HG03280 (cell line): ENCODE measurements around the gene C1QL1.

Experiments
- ATAC-seq: cut with Tn5 transposase; IDR thresholded peaks from one replicate; pipeline ENCODE4 v1.9.1; 2021; ENCODE audit warnings: mild to moderate bottlenecking, moderate library complexity; ENCODE audit not compliant: unreplicated experiment

C1QL1 gene

DNA sequence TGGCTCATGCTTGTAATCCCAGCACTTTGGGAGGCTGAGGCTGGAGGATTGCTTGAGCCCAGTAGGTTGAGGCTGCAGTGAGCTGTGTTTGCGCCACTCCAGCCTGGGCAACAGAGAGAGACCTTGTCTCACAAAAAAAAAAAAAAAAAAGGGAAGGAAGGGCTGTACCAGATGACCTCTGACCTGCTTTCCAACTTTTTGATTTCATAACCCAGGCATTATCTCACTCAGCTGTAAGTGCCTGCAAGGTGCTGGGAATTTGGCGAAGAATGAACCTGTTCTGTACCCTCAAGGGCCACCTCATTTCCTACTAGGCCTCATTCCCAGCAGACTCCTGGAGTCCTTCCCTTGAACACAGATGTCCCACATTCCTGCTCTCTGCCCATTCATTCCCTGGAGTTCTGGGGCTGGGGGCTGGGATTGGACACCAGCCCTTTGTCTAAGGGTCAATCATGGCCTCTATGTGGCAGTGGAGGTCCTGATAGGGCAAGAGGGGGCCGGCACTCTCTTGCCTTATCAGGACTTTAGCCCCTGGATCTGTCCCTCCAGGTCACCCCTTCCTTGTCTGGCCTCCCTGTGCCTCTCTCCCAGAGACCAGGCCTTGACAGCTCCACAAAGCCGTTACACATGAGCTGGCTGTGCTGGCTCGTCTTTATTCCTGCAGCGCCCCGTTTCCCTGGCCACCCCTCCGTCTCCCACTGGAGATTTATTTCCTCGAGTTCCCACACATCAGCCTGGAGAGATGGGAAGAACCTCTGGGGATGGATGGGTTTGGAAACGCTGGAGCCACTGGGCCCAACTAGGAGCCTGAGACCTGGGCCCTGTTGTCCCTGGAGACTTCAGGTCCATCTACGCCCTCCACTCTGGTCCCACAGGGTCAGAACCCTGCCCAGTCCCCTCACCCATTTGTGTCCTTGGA is 52.0 kb downstream of the C1QL1 start:
- no peak for ATAC-seq

GRCh38 chr17:44915321-44915726 is 52.8 kb downstream of the C1QL1 start, which contains the start of gene GFAP:
GFAP (minus strand) TSS chr17:44915500; CDS start chr17:44915486, 14 bp downstream.
- no peak for ATAC-seq

- ATAC-seq = no peak
These were observed 53.3 kb downstream of the C1QL1 start for GRCh38 chr17:44914698-44915271.

DNA sequence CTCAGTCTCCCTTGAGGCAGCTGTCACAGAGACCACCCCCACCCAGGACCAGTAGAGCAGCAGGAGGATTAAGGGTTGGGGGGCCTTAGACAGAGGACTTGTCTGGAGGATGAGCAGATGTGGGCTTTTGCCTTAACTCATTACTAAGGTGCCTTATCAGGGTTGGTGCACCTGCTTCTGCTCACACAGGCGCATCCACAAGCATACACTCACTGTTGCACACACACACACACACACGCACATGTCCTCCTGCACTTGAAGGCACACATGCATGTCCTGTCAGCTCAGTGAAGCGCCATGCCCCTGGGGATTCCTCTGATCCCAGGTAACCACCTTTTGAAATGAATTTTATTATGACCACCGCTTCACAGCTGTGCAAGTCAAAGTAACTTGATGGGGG is 54.0 kb downstream of the C1QL1 start:
- no peak for ATAC-seq

DNA sequence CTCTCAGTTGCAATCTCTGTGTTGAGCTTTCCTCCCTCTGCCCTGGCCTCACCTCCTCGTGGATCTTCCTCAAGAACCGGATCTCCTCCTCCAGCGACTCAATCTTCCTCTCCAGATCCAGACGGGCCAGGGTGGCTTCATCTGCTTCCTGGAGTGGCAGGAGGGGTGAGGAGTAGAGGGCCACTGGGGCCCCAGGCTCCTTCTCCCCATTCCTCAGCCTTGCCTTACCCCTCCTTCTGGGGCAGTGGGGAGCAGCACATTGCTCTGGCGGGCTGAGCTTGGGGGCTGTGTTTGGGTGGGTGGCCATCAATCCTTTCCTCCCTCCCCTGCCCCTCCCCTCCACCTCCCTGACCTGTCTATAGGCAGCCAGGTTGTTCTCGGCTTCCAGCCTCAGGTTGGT is 54.4 kb downstream of the C1QL1 start:
- no peak for ATAC-seq

DNA sequence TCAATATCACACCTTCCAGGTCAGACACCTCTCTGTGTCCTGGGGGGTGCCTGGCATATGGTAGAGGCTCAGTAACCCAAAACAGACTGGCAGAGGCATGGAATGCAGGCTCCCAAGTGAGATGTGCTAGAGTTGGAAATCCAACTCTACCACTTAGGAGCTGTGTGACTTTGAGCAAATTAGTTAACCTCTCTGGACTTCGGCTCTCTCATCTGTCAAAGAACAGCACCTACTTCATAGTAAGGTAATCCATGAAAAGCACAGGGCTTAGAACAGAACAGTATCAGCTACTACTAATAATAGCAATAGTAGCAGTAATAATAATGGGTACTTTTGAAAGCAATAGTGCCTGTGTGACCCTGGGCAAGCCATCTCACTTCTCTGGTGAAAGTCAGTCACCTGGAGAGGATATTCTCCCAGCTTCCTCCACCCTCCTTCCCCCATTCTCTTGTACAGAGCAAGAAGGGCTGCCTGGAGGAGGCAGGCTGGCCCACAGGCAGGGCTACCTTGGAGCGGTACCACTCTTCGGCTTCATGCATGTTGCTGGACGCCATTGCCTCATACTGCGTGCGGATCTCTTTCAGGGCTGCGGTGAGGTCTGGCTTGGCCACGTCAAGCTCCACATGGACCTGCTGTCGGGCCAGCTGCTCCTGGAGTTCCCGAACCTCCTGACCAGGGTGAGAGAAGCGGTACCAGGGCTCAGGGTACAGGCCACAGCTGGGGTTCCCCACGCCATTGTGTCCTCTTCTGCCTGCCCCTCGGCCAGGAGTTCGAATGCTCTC is 55.1 kb downstream of the C1QL1 start:
- ATAC-seq = no peak

DNA sequence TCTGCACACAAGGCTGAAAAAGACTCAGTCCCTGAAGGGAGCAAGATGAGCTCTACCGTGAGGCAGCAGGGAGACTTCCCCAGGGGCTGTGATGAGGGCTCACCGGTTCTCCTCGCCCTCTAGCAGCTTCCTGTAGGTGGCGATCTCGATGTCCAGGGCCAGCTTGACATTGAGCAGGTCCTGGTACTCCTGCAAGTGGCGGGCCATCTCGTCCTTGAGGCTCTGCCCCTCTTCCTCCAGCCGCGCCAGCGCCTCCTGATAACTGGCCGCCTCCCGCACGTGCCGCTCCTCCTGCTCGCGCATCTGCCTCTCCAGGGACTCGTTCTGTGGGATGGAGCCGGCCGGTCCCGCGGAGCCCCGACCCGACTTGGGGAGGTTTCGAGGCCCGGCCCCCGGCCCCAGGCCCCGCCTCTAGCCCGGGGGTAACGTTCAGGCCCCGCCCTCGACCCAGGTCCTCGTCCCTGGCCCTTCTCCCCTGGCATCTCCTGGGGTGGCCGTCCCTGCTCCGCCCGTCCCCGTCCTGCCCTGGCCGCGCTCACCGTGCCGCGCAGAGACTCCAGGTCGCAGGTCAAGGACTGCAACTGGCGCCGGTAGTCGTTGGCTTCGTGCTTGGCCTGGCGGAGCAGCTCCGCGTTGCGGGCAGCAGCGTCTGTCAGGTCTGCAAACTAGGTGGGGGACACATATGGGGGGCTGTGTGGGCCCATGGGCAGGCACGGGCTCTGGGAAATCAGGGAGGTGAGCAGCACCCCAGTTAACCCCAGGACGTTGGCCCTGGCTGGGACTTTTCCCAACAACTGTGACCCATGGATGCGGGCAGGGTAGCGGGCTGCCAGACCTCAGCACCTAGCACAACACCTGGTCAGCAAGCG is 56.7 kb downstream of the C1QL1 start:
- no peak for ATAC-seq

DNA sequence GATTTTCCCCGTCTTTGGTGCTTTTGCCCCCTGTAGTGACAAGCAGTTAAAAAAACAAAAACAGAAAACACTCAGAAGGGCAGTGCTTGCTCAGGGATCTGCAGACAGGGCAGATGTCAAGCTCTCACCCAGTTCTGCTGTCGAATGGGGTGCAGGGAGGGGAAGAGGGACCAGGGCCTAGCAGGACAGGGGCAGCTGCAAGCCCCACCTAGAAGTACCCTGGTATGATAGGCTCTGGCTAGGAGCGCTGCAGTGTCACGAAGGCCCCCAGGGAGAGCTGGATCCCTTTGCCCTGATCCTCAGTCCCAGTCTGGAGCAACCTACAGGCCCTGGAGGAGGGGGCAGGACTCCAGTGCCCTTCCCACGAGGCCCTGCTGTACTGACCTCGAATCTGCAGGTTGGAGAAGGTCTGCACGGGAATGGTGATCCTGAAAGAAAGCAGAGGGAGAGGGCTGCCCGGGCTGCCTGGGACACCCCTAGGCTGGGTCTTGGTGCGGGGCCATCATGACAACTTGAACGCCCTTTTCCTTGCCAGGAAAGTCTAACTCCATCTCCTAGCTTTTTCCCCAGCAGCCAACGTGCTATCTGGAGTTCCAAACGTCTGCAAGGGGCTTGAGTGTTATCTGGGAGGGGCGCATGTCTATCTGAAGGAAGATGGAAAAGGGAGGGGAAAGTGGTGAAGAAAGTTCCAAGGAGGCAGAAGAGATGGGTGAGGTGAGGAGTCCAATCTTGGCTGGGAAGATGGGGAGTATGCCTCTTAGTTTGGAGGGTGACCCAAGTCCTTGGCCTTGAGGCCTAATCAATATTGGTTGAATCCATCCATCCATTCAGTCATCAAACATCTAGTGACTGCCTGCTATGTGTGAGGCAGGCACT is 57.6 kb downstream of the C1QL1 start:
- ATAC-seq = no peak
